PC-3 (cell line): ENCODE measurements around the gene MAP4K2. TPM values are rescaled to one million over a fixed set of nuclear protein-coding genes. Genes with fewer than 3 reads are reported as not detected.

ENCODE experiments used
- ATAC-seq: fragments of 200-7000 bp; cut with Tn5 transposase; 2 replicates; pipeline ENCODE4 v1.9.1; 2020; ENCODE audit warnings: mild to moderate bottlenecking, moderate library complexity
- BruUV-seq: library from RNA; stranded (reverse); fragments of 400-500 nt; replicated peaks from 2 replicates; lab custom pipeline; 2021; lab: Mats Ljungman, UMichigan
- CTCF ChIA-PET: fragments of 300-600 bp; sonication (Branson Sonifier 250); formaldehyde crosslinking; loops from one replicate; lab custom pipeline; 2022; ENCODE audit warnings: antibody characterized with exemption; lab: Charles Lee
- POLR2A ChIA-PET: fragments of 300-600 bp; sonication (Branson Sonifier 250); formaldehyde crosslinking; loops from one replicate; lab custom pipeline; 2022; ENCODE audit warnings: antibody characterized with exemption; ENCODE audit not compliant: unreplicated experiment; lab: Charles Lee
- DNase-seq: peaks from one replicate; pipeline ENCODE4 v3.0.0-alpha.2; 2015
- H2AFZ ChIP-seq: fragments of 300-600 bp; sonication (generic); 2 replicates; pipeline ENCODE4 v1.6.0; 2016; ENCODE audit warnings: antibody characterized with exemption, low read length
- H3F3A ChIP-seq: fragments of 300-600 bp; sonication (generic); one replicate; pipeline ENCODE4 v1.6.0; 2017; ENCODE audit warnings: antibody characterized with exemption, low read length, control low read depth, mild to moderate bottlenecking; ENCODE audit not compliant: unreplicated experiment
- H3K27ac ChIP-seq: fragments of 300-600 bp; sonication (generic); 2 replicates; pipeline ENCODE4 v1.5.1; 2016; ENCODE audit warnings: mild to moderate bottlenecking, low read length
- H3K27me3 ChIP-seq: fragments of 300-600 bp; sonication (generic); 2 replicates; pipeline ENCODE4 v1.6.1; 2016; ENCODE audit warnings: low read length, mixed read lengths
- H3K36me3 ChIP-seq: fragments of 300-600 bp; sonication (generic); 2 replicates; pipeline ENCODE4 v1.6.1; 2016; ENCODE audit warnings: low read depth, mixed run types, low read length, mixed read lengths
- H3K4me1 ChIP-seq: fragments of 300-600 bp; sonication (generic); 2 replicates; pipeline ENCODE4 v1.5.1; 2016; ENCODE audit warnings: low read length; ENCODE audit not compliant: insufficient read depth
- H3K4me2 ChIP-seq: fragments of 300-600 bp; sonication (generic); 2 replicates; pipeline ENCODE4 v1.6.0; 2016; ENCODE audit warnings: low read length
- H3K4me3 ChIP-seq: fragments of 300-600 bp; sonication (generic); 2 replicates; pipeline ENCODE4 v1.5.1; 2016; ENCODE audit warnings: mild to moderate bottlenecking, low read length, mixed read lengths
- H3K79me2 ChIP-seq: fragments of 300-600 bp; sonication (generic); 2 replicates; pipeline ENCODE4 v1.6.1; 2017; ENCODE audit warnings: low read length, mixed read lengths
- H3K9ac ChIP-seq: fragments of 300-600 bp; sonication (generic); 2 replicates; pipeline ENCODE4 v1.6.0; 2016; ENCODE audit warnings: mild to moderate bottlenecking, low read length
- H3K9me2 ChIP-seq: fragments of 300-600 bp; sonication (generic); replicated peaks from 2 replicates; pipeline ENCODE4 v1.6.1; 2016; ENCODE audit warnings: mixed run types, low read length, mixed read lengths
- H3K9me3 ChIP-seq: fragments of 300-600 bp; sonication (generic); 2 replicates; pipeline ENCODE4 v1.6.1; 2016; ENCODE audit warnings: low read length, mixed read lengths
- H4K20me1 ChIP-seq: fragments of 300-600 bp; sonication (generic); 2 replicates; pipeline ENCODE4 v1.6.1; 2016; ENCODE audit warnings: low read length, mixed read lengths
- EZH2 ChIP-seq: fragments of 300-600 bp; sonication (generic); IDR thresholded peaks from one replicate; pipeline ENCODE4 v1.6.1; 2017; ENCODE audit warnings: antibody characterized with exemption, mild to moderate bottlenecking, low read length; ENCODE audit not compliant: unreplicated experiment
- EZH2phosphoT487 ChIP-seq: fragments of 300-600 bp; sonication (generic); IDR thresholded peaks from 2 replicates; pipeline ENCODE4 v1.6.1; 2018; ENCODE audit warnings: mild to moderate bottlenecking, antibody characterized with exemption, low read length, borderline replicate concordance
- intact Hi-C: fragments of 100-400 bp; cut with micrococcal nuclease; formaldehyde crosslinking; loops from 2 replicates; pipeline ENCODE4 v1.9.0; 2023
- total RNA-seq: library from RNA; depleted of rRNA; stranded (reverse); fragments of >200 nt; gene quantifications from 2 replicates; pipeline ENCODE4 v1.2.3, GENCODE V29; 2014
- TF ChIP-seq, protein P1 (sequence below): fragments of 300-600 bp; sonication (generic); conservative IDR thresholded peaks from 2 replicates; pipeline ENCODE4 v1.5.1; 2017; ENCODE audit warnings: antibody characterized with exemption, low read depth, mild to moderate bottlenecking, low read length

MAP4K2 gene
- total RNA-seq, 1 experiment from 2014 or later = 55.6 TPM

GRCh38 chr11:64764040-64764611 is 38.9 kb downstream of the MAP4K2 start:
- intact Hi-C loops = no loop called here
- ChIA-PET CTCF (no interaction called here), POLR2A (no interaction called here)
- Histone ChIP-seq H3K27ac (no peak overlapping the region), H3K4me3 (no peak overlapping the region), H3K9me2 (no peaks in the 10 kb centered on the region), H3K36me3 (peaks cover 59% of the 10 kb centered on the region), H3K9ac (no peak overlapping the region), H3K27me3 (no peaks in the 10 kb centered on the region), H3K9me3 (no peaks in the 10 kb centered on the region), H3K79me2 (peaks cover 21% of the 10 kb centered on the region), H2AFZ (no peak overlapping the region), H4K20me1 (peaks cover 54% of the 10 kb centered on the region), H3F3A (peaks cover 47% of the 10 kb centered on the region), H3K4me2 (no peak overlapping the region), H3K4me1 (no peaks in the 10 kb centered on the region)
- BruUV-seq = no TSS peak
- no peak for TF ChIP-seq EZH2phosphoT487
- TF ChIP-seq EZH2 = no peak
- TF ChIP-seq, protein P1, sequence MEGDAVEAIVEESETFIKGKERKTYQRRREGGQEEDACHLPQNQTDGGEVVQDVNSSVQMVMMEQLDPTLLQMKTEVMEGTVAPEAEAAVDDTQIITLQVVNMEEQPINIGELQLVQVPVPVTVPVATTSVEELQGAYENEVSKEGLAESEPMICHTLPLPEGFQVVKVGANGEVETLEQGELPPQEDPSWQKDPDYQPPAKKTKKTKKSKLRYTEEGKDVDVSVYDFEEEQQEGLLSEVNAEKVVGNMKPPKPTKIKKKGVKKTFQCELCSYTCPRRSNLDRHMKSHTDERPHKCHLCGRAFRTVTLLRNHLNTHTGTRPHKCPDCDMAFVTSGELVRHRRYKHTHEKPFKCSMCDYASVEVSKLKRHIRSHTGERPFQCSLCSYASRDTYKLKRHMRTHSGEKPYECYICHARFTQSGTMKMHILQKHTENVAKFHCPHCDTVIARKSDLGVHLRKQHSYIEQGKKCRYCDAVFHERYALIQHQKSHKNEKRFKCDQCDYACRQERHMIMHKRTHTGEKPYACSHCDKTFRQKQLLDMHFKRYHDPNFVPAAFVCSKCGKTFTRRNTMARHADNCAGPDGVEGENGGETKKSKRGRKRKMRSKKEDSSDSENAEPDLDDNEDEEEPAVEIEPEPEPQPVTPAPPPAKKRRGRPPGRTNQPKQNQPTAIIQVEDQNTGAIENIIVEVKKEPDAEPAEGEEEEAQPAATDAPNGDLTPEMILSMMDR = no peak
- DNase-seq (no peak), ATAC-seq (no peak)

- Histone ChIP-seq H3F3A (peaks cover 43% of the 10 kb centered on the region), H3K9me3 (no peaks in the 10 kb centered on the region), H2AFZ (no peak overlapping the region), H3K4me3 (no peak overlapping the region), H3K27me3 (no peaks in the 10 kb centered on the region), H3K9ac (no peak overlapping the region), H4K20me1 (peaks cover 49% of the 10 kb centered on the region), H3K4me1 (no peaks in the 10 kb centered on the region), H3K79me2 (peaks cover 17% of the 10 kb centered on the region), H3K27ac (no peak overlapping the region), H3K4me2 (no peak overlapping the region), H3K36me3 (peaks cover 53% of the 10 kb centered on the region), H3K9me2 (no peaks in the 10 kb centered on the region)
- intact Hi-C loops = no loop called here
- ChIA-PET CTCF (interaction anchor here (0.5 kb wide), 1 partner anchor 72 kb away, joined by 5 read pairs; no protein-coding TSS in a partner anchor), POLR2A (interaction anchor here (1.5 kb wide), 1 partner anchor 15 kb away, joined by 7 read pairs; the partner anchor contains the start of gene SF1)
- no peak for TF ChIP-seq EZH2
- TF ChIP-seq EZH2phosphoT487 = no peak
- TF ChIP-seq, protein P1 = no peak
- DNase-seq (no peak), ATAC-seq (no peak)
- no TSS peak for BruUV-seq
These were observed 39.4 kb downstream of the MAP4K2 start for GRCh38 chr11:64763526-64764039.
